ENCODE data around the gene MSRB3.

The MSRB3 gene

DNA sequence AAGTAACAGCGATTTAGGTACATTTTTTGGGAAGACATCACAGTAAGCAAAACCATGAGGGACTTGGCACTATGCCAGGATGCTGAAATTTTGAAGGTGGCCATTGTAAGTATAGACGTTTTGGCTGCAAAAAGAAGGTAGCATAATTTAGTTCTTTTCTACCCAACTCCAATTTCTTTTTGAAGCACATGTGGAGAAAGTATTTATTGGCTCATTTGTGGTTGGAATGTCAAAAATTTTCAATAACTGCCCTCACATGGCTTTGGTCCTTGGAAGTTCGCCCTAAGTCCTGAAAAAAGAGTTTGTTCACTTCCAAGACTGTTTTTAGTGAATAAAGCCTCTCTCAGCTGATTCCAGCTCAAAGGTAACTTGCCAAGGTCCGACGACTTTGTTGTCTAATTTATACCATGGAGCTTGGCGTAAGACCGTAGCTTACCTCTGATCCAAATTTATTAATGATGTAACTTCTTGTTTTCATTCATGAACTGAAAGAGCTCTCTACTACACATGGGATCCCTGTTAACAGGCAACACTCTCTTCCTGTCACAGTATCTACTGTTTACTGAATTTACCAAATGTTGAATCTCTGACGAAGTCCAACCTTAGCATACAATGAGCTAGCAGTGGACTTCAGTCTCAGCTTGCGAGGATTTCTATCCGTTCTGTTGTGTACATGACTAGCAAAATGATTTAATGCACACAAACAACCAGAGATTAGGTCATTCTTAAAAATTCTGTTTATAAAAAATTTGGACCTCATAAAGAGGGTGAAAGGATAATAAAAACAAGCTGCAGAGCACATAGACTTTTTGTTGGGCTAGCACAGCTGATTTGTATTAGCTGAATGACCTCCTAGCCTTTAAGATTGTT is 49.0 kb downstream of the MSRB3 start:
- DNase-seq, result no peak

DNA sequence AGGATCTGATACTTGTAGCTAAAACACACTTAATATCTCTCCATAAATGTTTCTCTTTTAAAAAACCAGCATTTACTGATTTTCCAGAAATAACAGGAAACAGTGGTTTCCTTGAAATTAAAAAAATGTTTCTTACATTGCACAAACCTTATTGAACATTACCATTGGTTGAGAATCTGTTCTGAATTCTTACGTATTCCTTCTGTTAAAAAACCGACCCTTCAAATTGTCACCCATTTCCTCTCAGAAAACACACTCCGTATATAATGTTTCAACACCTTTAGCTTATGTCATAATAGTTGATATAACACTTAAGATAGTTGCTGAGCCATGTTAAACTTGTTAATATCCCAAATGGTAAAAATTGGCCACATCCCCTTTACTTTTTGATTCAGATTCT is 51.2 kb downstream of the MSRB3 start:
- DNase-seq, result no peak

DNA sequence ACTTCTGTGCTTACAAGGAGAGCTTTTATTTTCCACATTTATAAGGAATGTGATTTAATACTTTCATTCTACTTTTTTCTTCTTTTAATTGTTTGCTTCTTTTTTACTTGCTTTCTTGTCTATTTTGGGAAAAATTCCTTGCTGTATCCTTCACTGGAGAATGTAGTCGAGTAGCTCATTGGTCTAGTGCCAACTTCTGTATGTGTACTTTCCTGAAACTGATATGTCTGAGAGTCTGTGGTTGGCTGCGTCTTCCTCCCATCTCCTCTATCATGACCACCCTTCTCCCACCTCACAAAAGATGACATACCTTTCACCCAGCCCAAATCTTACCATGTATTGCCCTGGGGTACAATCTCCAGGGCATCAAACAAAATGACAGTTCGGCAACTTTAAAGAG is 51.8 kb downstream of the MSRB3 start:
- no peak for DNase-seq

GRCh38 chr12:65331456-65331855 is 53.0 kb downstream of the MSRB3 start:
- no peak for DNase-seq

GRCh38 chr12:65333649-65334048 is 55.2 kb downstream of the MSRB3 start:
- DNase-seq, result no peak

- DNase-seq, result no peak
These were observed 56.0 kb downstream of the MSRB3 start for GRCh38 chr12:65334521-65334920.

- no peak for DNase-seq
These were observed 56.7 kb downstream of the MSRB3 start for GRCh38 chr12:65335021-65335714.

DNA sequence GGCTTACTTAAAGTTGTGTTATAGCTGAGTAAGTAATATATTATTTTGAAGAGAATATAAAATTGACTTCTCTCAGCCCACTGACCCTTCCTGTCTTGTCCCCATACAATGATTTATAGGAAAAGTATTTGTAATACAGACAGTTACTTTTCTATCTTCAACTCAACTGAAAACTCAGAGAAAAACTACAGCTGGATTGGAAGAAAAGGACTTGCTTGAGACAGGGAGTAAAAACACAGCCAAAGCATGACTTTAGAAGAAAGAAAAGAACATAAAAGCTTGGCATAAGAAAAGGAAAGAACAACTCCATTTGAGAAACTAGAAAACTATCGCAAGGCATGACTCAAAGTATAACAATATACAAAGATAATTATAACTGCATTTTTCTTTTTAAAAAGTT is 57.5 kb downstream of the MSRB3 start:
- no peak for DNase-seq

DNA sequence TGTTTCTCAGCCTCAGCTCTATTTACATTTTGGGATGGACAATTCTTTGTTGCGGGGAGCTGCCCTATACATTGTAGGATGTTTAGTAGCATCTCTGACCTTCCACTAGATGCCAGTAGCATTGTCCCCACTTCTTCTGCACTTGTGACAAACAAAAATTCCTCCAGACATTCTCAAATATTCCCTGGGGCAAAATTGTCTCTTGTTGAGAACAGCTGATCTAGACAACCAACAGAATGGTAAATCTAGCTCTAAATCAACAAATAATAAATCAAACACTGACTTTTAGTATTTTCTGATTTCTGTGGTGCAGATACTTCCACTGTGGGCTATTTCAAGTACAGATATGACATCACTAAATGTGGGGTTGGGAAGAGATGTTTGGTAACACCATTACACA is 60.7 kb downstream of the MSRB3 start:
- no peak for DNase-seq

GRCh38 chr12:65343230-65343629 is 64.7 kb downstream of the MSRB3 start:
- no peak for DNase-seq

DNA sequence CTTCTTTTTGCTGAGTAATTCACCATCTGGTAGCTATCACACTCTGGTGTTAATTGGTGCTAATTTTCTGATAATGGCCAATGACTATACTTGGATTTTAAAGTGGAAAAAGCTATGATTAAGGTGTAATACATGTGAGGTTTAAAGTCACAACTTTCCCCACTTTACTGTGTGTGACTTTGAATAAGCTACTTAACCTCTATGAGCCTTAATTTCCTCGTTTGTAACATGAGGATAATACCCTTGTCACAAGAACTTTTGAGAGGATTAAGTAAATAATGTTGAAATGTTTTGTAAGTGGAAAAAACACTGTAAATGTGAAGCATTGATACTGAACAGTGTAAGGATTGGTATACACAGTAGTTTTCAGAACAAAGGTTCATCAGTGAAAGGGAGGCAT is 65.3 kb downstream of the MSRB3 start:
- DNase-seq, result no peak

- no peak for DNase-seq
These were observed 77.0 kb downstream of the MSRB3 start for GRCh38 chr12:65355461-65355860.

- no peak for DNase-seq
These were observed 84.0 kb downstream of the MSRB3 start for GRCh38 chr12:65362234-65363031.

GRCh38 chr12:65364046-65364445 is 85.6 kb downstream of the MSRB3 start:
- DNase-seq, result no peak

- DNase-seq, result no peak
These were observed 88.9 kb downstream of the MSRB3 start for GRCh38 chr12:65367396-65367795.

GRCh38 chr12:65368055-65368454 is 89.6 kb downstream of the MSRB3 start:
- DNase-seq, result no peak

- DNase-seq, result no peak
These were observed 94.1 kb downstream of the MSRB3 start for GRCh38 chr12:65372574-65372973.

DNA sequence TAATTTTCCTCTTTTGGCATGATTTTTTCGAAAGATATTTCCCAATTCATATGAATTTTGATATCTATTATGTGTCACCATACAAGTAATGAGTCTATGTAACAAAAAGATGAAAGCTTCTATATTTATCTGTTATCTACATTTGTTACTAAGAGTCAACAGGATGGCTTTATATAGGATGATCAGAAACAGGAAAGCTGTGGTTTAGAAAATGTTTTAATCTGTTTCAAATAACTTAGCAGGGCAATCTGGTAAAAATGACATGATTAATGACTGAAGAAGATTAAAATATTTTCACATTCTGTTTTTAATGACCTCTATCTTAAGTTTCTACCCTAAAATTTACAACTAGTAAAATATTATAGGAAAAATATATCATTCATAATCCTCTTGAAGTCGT is 105.8 kb downstream of the MSRB3 start:
- DNase-seq, result no peak

DNA sequence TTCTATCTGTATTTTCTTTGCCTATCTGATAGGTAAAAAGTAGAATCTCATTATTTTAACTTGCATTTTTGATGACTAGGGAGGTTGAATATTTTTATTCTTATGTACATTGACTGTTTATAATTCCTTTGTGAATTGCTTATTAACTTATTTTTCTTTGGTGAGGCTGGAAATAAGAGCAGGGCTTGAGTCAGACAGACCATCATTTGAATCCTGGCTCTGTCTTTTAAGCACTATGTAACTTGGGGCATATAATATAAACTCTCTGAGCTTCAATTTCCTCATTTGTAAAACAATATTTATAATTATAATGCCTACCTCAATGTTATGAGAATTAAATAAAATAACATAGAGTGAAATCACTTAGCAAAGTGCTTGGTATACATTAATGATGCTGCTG is 108.9 kb downstream of the MSRB3 start:
- DNase-seq, result no peak

DNA sequence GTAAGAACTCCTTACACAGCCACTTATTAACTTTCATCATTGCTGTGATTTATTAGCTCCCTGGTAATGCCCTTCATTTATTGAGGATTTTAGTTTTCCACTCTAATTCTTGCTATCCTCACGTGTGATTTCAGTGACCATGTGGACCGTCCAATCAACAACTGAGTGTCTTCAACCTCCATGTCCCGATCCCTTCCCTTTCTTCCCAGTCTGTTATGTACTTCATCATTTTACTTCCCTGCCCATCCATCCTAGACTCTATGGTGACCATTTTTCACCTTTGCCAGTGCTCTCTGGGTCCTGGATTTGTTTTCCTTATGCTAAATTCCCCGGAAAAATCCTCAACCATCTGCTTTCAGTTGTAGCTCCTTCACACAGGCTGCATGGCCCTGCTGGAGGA is 111.0 kb downstream of the MSRB3 start:
- DNase-seq, result no peak

- DNase-seq, result no peak
These were observed 113.2 kb downstream of the MSRB3 start for GRCh38 chr12:65391711-65392110.

DNA sequence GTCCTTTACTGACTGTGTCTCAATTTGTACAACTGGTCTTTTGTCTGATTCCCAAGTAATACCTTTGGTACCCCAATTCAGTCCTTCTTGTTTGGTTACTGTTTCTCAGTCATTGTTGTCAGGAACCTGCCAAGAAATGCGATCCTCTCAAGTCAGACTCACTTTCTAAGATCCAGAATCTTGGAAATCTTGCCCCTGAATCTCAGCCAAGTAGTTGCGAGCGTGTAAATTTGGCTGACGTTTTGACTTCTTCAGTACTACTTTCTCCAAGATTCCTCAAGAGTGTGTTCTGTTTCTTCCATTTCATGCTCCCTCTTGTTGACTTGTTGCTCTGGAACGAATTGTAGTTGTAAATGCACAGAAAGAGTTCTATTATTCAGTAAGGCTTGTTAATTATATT is 114.0 kb downstream of the MSRB3 start:
- no peak for DNase-seq

DNA sequence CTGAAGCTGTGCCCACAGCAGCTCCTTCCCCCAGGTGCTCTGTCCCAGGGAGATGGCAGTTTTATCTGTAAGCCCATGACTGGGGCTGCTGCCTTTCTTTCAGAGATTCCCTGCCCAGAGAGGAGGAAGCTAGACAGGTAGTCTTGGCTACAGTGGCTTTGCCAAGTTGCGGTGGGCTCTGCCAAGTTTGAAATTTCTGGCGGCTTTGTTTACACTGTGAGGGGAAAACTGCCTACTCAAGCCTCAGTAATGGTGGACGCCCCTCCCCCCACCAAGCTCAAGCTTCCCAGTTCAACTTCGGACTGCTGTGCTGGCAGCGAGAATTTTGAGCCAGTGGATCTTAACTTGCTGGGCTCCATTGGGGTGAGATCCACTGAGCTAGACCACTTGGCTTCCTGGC is 124.7 kb downstream of the MSRB3 start:
- DNase-seq, result no peak
